Heart left ventricle (tissue), 13 donors: Measurements from ENCODE around the gene TMEM91.

ENCODE experiments used
- CTCF ChIP-seq, 12 donors: fragments of 200-600 bp; sonication (generic) in 4 of 12; IDR thresholded peaks; one replicate each; pipeline versions ENCODE4 v1.5.0 to v1.8.0; 2018 to 2022; ENCODE audit warnings: antibody characterized with exemption in 12 of 12, mild to moderate bottlenecking in 5 of 12
- POLR2A ChIP-seq, 2 donors: fragments of 450-650 bp; IDR thresholded peaks; one replicate each; pipeline ENCODE4 v1.6.1; 2017; ENCODE audit warnings: antibody characterized with exemption in 2 of 2, mild to moderate bottlenecking in 2 of 2, moderate library complexity in 2 of 2
- donor health status: ischemic (EF 13 %, LVEDD 7.1; RV severe dilation, severe dysfunction).
- donor health status: DM: no; HTN: yes; CAD: no.
- donor health status: DM: no; HTN: no; CAD: no.
- donor health status: ischemic (EF 25% LVEDD 6.9; RV normal size, moderate dysfunction).
- donor health status: ischemic (EF 25% LVEDD 5.7; RV mildly dilated, moderate dysfunction).
- donor health status: ischemic (EF 35%, LVEDD 5.7; RV mildly dilated, moderate dysfunction).
- donor health status: nonischemic (EF 11% LVEDD 7.7; RV severe dilation, severe dysfunction).
- donor health status: DM: yes; HTN: yes; CAD: no.
- donor health status: PGD.
- donor health status: ischemic (EF 29% LVEDD 5.4; RV normal size, mild dysfunction).
- donor health status: nonischemic (EF 23%, LVEDD 6.1; RV moderate dilation, normal function).

- no peak for TF ChIP-seq POLR2A (IDR thresholded peaks at IDR 0.05)
- no peak for TF ChIP-seq CTCF (IDR thresholded peaks at IDR 0.05)
Observed at GRCh38 chr19:41355802-41356201, 20.5 kb upstream of the TMEM91 start.
